H1 (cell line): ENCODE measurements around the gene GLS.

Source experiments
- CHD1 ChIP-seq: IDR thresholded peaks from 2 replicates; pipeline ENCODE4 v1.6.1; 2012; ENCODE audit warnings: low read depth, low read length, improper control_type of control experiment
- CTCF ChIP-seq, 3 experiments: IDR thresholded peaks; 1 replicate in 2 of 3; 2 replicates in 1 of 3; pipeline versions ENCODE4 v1.5.1 to v1.6.1; 2011; ENCODE audit warnings: low read length in 3 of 3, mild to moderate bottlenecking in 3 of 3, inconsistent platforms in 2 of 3, low read depth in 1 of 3, moderate library complexity in 1 of 3; ENCODE audit not compliant: insufficient read depth in 1 of 3; ENCODE audit errors: control extremely low read depth in 1 of 3
- EZH2 ChIP-seq: fragments of 200-600 bp; sonication (generic); IDR thresholded peaks from 2 replicates; pipeline ENCODE4 v1.7.1; 2012; ENCODE audit warnings: low read depth, mild to moderate bottlenecking, moderate library complexity, low read length, inconsistent platforms; ENCODE audit not compliant: severe bottlenecking
- JUND ChIP-seq: IDR thresholded peaks from 2 replicates; pipeline ENCODE4 v1.6.1; 2011; ENCODE audit warnings: mild to moderate bottlenecking, improper control_type of control experiment, low read length
- NANOG ChIP-seq: IDR thresholded peaks from 2 replicates; pipeline ENCODE4 v1.6.1; 2011; ENCODE audit warnings: low read length, low read depth, mild to moderate bottlenecking, inconsistent platforms; ENCODE audit not compliant: insufficient read depth, poor library complexity, severe bottlenecking
- POLR2A ChIP-seq, 2 experiments: IDR thresholded peaks; 1 replicate in 1 of 2; 2 replicates in 1 of 2; pipeline ENCODE4 v1.6.1; 2011; ENCODE audit warnings: low read depth in 2 of 2, low read length in 2 of 2, mild to moderate bottlenecking in 2 of 2; ENCODE audit errors: control extremely low read depth in 1 of 2
- RAD21 ChIP-seq, 2 experiments: IDR thresholded peaks in 1 of 2; conservative IDR thresholded peaks in 1 of 2; 2 replicates each; pipeline ENCODE4 v1.6.1; 2011; ENCODE audit warnings: low read depth in 2 of 2, low read length in 2 of 2, improper control_type of control experiment in 1 of 2, inconsistent platforms in 1 of 2, mild to moderate bottlenecking in 1 of 2, moderate library complexity in 1 of 2
- RFX5 ChIP-seq: IDR thresholded peaks from 2 replicates; pipeline ENCODE4 v1.6.1; 2011; ENCODE audit warnings: low read depth, low read length, improper control_type of control experiment, borderline replicate concordance
- SIN3A ChIP-seq, 2 experiments: IDR thresholded peaks in 1 of 2; conservative IDR thresholded peaks in 1 of 2; 2 replicates each; pipeline ENCODE4 v1.6.1; 2011 to 2012; ENCODE audit warnings: low read length in 2 of 2, improper control_type of control experiment in 1 of 2, low read depth in 1 of 2, mild to moderate bottlenecking in 1 of 2
- SRF ChIP-seq: IDR thresholded peaks from 2 replicates; pipeline ENCODE4 v1.6.1; 2011; ENCODE audit warnings: mild to moderate bottlenecking, low read depth, low read length, moderate library complexity
- YY1 ChIP-seq: IDR thresholded peaks from 2 replicates; pipeline ENCODE4 v1.6.1; 2011; ENCODE audit warnings: low read depth, mild to moderate bottlenecking, low read length
- ZNF274 ChIP-seq: IDR thresholded peaks from 2 replicates; pipeline ENCODE4 v1.7.0; 2012; ENCODE audit warnings: low read length, borderline replicate concordance; ENCODE audit errors: extremely low read depth
- TF ChIP-seq, protein P1 (sequence below): IDR thresholded peaks from 2 replicates; pipeline ENCODE4 v1.6.1; 2012; ENCODE audit warnings: inconsistent platforms

DNA sequence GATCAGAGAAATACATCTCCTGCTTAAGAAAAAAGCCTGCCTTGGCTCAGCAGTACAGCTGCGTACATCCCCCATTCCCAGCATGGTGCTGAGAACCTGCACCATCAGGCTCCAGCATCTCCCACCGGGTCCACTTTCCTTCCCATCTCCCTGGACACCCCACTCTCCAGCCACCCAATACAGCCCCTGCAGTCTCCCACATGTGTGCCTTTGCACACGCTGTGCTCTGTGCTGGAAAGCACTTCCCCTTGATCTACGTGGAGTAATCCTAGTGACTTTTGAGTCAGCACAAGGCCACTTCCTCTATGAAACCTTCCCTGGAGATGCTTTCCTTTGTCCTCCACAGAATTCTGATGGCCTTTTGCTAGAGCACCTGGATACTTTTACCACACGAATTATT, 116.3 kb downstream of the GLS start:
- TF ChIP-seq CHD1 (no peak), ZNF274 (no peak), EZH2 (no peak), POLR2A (IDR thresholded peaks at IDR 0.05; ENCODE audit: control extremely low read depth in 1 of 2, low read depth in 2 of 2, low read length in 2 of 2) (no peak), YY1 (no peak), NANOG (no peak), SIN3A (conservative IDR thresholded peaks at IDR 0.05 in 1 of 2, IDR thresholded peaks at IDR 0.05 in 1 of 2; ENCODE audit: low read depth in 1 of 2, low read length in 2 of 2) (no peak), CTCF (IDR thresholded peaks at IDR 0.05; ENCODE audit: control extremely low read depth in 1 of 3, insufficient read depth in 1 of 3, low read depth in 1 of 3, low read length in 3 of 3) (no peak), JUND (no peak), SRF (no peak), RFX5 (no peak), RAD21 (IDR thresholded peaks at IDR 0.05 in 1 of 2, conservative IDR thresholded peaks at IDR 0.05 in 1 of 2; ENCODE audit: low read depth in 2 of 2, low read length in 2 of 2) (no peak)
- TF ChIP-seq, protein P1, sequence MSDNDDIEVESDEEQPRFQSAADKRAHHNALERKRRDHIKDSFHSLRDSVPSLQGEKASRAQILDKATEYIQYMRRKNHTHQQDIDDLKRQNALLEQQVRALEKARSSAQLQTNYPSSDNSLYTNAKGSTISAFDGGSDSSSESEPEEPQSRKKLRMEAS = no peak
